Panc1 (cell line): Measurements from ENCODE around the gene FRRS1.
"Not testable (repeated sequence)": the region's sequence is repeated elsewhere in the genome, so short reads cannot be mapped to it uniquely, and the experiment has no call there.

Experiments used
- CTCF ChIP-seq: fragments of 450-650 bp; IDR thresholded peaks from 2 replicates; pipeline ENCODE4 v1.5.1; 2017; ENCODE audit warnings: mild to moderate bottlenecking
- POLR2AphosphoS5 ChIP-seq: IDR thresholded peaks from 2 replicates; pipeline ENCODE4 v1.6.1; 2012; ENCODE audit warnings: mild to moderate bottlenecking, low read depth, low read length, moderate library complexity
- TF ChIP-seq, protein P1 (sequence below), 2 experiments: IDR thresholded peaks; 2 replicates each; pipeline ENCODE4 v1.6.1; 2011 to 2012; ENCODE audit warnings: low read depth in 2 of 2, control low read depth in 1 of 2, low read length in 1 of 2, mild to moderate bottlenecking in 1 of 2, moderate library complexity in 1 of 2; ENCODE audit not compliant: insufficient read depth in 1 of 2

- TF ChIP-seq CTCF, POLR2AphosphoS5: not testable (repeated sequence)
- TF ChIP-seq, protein P1, sequence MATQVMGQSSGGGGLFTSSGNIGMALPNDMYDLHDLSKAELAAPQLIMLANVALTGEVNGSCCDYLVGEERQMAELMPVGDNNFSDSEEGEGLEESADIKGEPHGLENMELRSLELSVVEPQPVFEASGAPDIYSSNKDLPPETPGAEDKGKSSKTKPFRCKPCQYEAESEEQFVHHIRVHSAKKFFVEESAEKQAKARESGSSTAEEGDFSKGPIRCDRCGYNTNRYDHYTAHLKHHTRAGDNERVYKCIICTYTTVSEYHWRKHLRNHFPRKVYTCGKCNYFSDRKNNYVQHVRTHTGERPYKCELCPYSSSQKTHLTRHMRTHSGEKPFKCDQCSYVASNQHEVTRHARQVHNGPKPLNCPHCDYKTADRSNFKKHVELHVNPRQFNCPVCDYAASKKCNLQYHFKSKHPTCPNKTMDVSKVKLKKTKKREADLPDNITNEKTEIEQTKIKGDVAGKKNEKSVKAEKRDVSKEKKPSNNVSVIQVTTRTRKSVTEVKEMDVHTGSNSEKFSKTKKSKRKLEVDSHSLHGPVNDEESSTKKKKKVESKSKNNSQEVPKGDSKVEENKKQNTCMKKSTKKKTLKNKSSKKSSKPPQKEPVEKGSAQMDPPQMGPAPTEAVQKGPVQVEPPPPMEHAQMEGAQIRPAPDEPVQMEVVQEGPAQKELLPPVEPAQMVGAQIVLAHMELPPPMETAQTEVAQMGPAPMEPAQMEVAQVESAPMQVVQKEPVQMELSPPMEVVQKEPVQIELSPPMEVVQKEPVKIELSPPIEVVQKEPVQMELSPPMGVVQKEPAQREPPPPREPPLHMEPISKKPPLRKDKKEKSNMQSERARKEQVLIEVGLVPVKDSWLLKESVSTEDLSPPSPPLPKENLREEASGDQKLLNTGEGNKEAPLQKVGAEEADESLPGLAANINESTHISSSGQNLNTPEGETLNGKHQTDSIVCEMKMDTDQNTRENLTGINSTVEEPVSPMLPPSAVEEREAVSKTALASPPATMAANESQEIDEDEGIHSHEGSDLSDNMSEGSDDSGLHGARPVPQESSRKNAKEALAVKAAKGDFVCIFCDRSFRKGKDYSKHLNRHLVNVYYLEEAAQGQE (IDR thresholded peaks at IDR 0.05; ENCODE audit: insufficient read depth in 1 of 2, low read depth in 2 of 2, low read length in 1 of 2) = not testable (repeated sequence)
Measured at GRCh38 chr1:99793861-99794260, 27.4 kb upstream of the FRRS1 start.
